GM19452 (cell line): ENCODE measurements around the gene TTLL9.

Source experiments
- ATAC-seq: cut with Tn5 transposase; IDR thresholded peaks from one replicate; pipeline ENCODE4 v1.9.1; 2021; ENCODE audit not compliant: unreplicated experiment

The TTLL9 gene

GRCh38 chr20:31879143-31879987 lies 8.9 kb downstream of the TTLL9 start:
- ATAC-seq = peak; percentile 77

GRCh38 chr20:31881945-31882344 lies 11.5 kb downstream of the TTLL9 start:
- no peak for ATAC-seq

GRCh38 chr20:31883829-31884228 lies 13.4 kb downstream of the TTLL9 start:
- no peak for ATAC-seq

- no peak for ATAC-seq
These were observed 20.2 kb downstream of the TTLL9 start for GRCh38 chr20:31890646-31891045.

GRCh38 chr20:31894980-31895675 lies 24.7 kb downstream of the TTLL9 start:
- ATAC-seq = peak; percentile 91

GRCh38 chr20:31896049-31896448 lies 25.6 kb downstream of the TTLL9 start:
- no peak for ATAC-seq

GRCh38 chr20:31897541-31897940 lies 27.1 kb downstream of the TTLL9 start:
- no peak for ATAC-seq

GRCh38 chr20:31901615-31902014 lies 31.2 kb downstream of the TTLL9 start:
- no peak for ATAC-seq

- ATAC-seq = no peak
These were observed 33.4 kb downstream of the TTLL9 start for GRCh38 chr20:31903627-31904386.

GRCh38 chr20:31906001-31906400 lies 35.6 kb downstream of the TTLL9 start:
- no peak for ATAC-seq

GRCh38 chr20:31907046-31907445 lies 36.6 kb downstream of the TTLL9 start:
- no peak for ATAC-seq

GRCh38 chr20:31908016-31908415 lies 37.6 kb downstream of the TTLL9 start:
- ATAC-seq = no peak

- no peak for ATAC-seq
These were observed 38.0 kb downstream of the TTLL9 start for GRCh38 chr20:31908424-31908823.

- no peak for ATAC-seq
These were observed 39.0 kb downstream of the TTLL9 start for GRCh38 chr20:31909253-31910070.

- ATAC-seq = no peak
These were observed 39.8 kb downstream of the TTLL9 start for GRCh38 chr20:31910071-31910803.

GRCh38 chr20:31913431-31914157 lies 43.2 kb downstream of the TTLL9 start:
- ATAC-seq = no peak

- ATAC-seq = no peak
These were observed 43.7 kb downstream of the TTLL9 start for GRCh38 chr20:31914170-31914569.

- no peak for ATAC-seq
These were observed 45.3 kb downstream of the TTLL9 start for GRCh38 chr20:31915491-31916280.

GRCh38 chr20:31916708-31917107 lies 46.3 kb downstream of the TTLL9 start:
- no peak for ATAC-seq
